Effector CD8-positive, alpha-beta T cell (primary cell): ENCODE measurements around the gene KDM6A.
"Not testable (repeated sequence)": the region's sequence is repeated elsewhere in the genome, so short reads cannot be mapped to it uniquely, and the experiment has no call there.

Source experiments
- DNase-seq: peaks from one replicate; lab custom pipeline; 2025; lab: John Stamatoyannopoulos, UW
- total RNA-seq, 4 experiments: gene quantifications; one replicate each; lab custom pipeline; 2026; lab: John Stamatoyannopoulos, UW

KDM6A gene
- 114 to 215 (median 169) reads per million in 4 experiments for total RNA-seq

GRCh38 chrX:44872821-44873414 lies at the start of gene KDM6A:
Gene KDM6A (plus strand): TSS chrX:44873188. CDS start chrX:44873552, 364 bp downstream.
- peak; percentile 92 for DNase-seq

- DNase-seq: not testable (repeated sequence)
Observed at GRCh38 chrX:44823193-44823592, 49.8 kb upstream of the KDM6A start.

- no peak for DNase-seq
Observed at GRCh38 chrX:44828008-44828605, 44.9 kb upstream of the KDM6A start.

GRCh38 chrX:44829832-44830231 lies 43.2 kb upstream of the KDM6A start:
- no peak for DNase-seq

GRCh38 chrX:44842550-44843317 lies 30.3 kb upstream of the KDM6A start:
- no peak for DNase-seq

- no peak for DNase-seq
Observed at GRCh38 chrX:44843318-44843702, 29.7 kb upstream of the KDM6A start.

GRCh38 chrX:44843753-44844152 lies 29.2 kb upstream of the KDM6A start, which contains the start of gene DUSP21:
Gene DUSP21 (plus strand): TSS chrX:44844021. CDS start chrX:44844133, 112 bp downstream.
- DNase-seq: no peak

- no peak for DNase-seq
Observed at GRCh38 chrX:44844204-44844603, 28.8 kb upstream of the KDM6A start.

GRCh38 chrX:44850891-44851290 lies 22.1 kb upstream of the KDM6A start:
- DNase-seq: not testable (repeated sequence)

- DNase-seq: no peak
Observed at GRCh38 chrX:44871114-44871645, 1.8 kb upstream of the KDM6A start.

- no peak for DNase-seq
Observed at GRCh38 chrX:44871931-44872820, 812 bp upstream of the KDM6A start.

- peak; percentile 30 for DNase-seq
Observed at GRCh38 chrX:44873415-44874276, 658 bp downstream of the KDM6A start.

- DNase-seq: peak; percentile 12
Observed at GRCh38 chrX:44874420-44875184, 1.6 kb downstream of the KDM6A start.

GRCh38 chrX:44875185-44875489 lies 2.1 kb downstream of the KDM6A start:
- no peak for DNase-seq

- no peak for DNase-seq
Observed at GRCh38 chrX:44876086-44876485, 3.1 kb downstream of the KDM6A start.

- DNase-seq: no peak
Observed at GRCh38 chrX:44876767-44877166, 3.8 kb downstream of the KDM6A start.

GRCh38 chrX:44878780-44879179 lies 5.8 kb downstream of the KDM6A start:
- DNase-seq: no peak

- no peak for DNase-seq
Observed at GRCh38 chrX:44881549-44881948, 8.6 kb downstream of the KDM6A start.

GRCh38 chrX:44882635-44883034 lies 9.6 kb downstream of the KDM6A start:
- no peak for DNase-seq

GRCh38 chrX:44884944-44885343 lies 12.0 kb downstream of the KDM6A start:
- no peak for DNase-seq
